HG02870 (cell line): Measurements from ENCODE around the gene HBZ.
"Not testable (repeated sequence)": the region's sequence is repeated elsewhere in the genome, so short reads cannot be mapped to it uniquely, and the experiment has no call there.

ENCODE experiments used
- ATAC-seq: cut with Tn5 transposase; IDR thresholded peaks from one replicate; pipeline ENCODE4 v1.9.1; 2021; ENCODE audit warnings: mild to moderate bottlenecking, moderate library complexity; ENCODE audit not compliant: unreplicated experiment

HBZ gene

DNA sequence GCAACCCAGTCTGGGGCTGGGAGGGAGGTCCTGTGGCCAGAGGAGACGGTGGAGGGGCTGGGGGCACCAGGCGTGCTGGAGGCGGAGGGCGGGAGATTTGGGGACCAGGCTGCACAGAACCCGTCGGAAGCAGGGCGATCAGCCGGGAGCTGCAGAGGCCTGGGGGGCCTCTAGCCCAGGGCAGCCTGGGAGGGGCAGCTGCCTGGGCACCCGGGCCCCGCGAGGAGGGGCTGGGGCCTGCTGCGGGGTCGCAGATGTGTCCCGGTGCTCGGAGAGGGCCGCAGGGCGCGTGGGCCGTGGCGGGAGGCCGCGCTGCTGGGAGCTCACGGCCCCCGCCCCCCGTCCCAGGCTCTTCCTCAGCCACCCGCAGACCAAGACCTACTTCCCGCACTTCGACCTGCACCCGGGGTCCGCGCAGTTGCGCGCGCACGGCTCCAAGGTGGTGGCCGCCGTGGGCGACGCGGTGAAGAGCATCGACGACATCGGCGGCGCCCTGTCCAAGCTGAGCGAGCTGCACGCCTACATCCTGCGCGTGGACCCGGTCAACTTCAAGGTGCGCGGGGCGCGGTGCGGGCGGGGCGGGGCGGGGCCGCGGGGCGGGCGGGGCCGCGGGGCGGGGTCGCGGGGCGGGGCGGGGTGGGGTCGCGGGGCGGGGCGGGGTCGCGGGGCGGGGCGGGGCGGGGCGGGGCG lies 11.8 kb downstream of the HBZ start:
- ATAC-seq, result not testable (repeated sequence)

DNA sequence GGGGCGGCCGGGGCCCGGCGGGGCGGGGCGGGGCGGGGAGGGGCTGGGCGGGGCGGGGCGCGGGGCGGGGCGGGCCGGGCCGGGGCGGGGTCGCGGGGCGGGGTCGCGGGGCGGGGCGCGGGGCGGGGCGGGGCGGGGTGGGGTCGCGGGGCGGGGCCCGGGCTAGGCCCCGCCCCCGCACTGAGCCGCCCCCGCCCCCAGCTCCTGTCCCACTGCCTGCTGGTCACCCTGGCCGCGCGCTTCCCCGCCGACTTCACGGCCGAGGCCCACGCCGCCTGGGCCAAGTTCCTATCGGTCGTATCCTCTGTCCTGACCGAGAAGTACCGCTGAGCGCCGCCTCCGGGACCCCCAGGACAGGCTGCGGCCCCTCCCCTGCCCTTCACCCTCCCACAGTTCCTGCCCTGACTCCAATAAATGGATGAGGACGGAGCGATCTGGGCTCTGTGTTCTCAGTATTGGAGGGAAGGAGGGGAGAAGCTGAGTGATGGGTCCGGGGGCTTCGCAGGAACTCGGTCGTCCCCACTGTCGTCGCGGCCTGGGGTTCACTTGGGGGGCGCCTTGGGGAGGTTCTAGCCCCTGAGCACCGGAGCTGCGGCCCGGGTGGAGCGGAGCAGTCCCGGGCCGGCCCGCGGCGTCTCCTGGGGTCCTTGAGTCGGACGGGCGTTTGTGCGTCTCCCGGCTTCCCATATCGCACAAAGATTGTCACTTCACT lies 12.5 kb downstream of the HBZ start:
- no peak for ATAC-seq

DNA sequence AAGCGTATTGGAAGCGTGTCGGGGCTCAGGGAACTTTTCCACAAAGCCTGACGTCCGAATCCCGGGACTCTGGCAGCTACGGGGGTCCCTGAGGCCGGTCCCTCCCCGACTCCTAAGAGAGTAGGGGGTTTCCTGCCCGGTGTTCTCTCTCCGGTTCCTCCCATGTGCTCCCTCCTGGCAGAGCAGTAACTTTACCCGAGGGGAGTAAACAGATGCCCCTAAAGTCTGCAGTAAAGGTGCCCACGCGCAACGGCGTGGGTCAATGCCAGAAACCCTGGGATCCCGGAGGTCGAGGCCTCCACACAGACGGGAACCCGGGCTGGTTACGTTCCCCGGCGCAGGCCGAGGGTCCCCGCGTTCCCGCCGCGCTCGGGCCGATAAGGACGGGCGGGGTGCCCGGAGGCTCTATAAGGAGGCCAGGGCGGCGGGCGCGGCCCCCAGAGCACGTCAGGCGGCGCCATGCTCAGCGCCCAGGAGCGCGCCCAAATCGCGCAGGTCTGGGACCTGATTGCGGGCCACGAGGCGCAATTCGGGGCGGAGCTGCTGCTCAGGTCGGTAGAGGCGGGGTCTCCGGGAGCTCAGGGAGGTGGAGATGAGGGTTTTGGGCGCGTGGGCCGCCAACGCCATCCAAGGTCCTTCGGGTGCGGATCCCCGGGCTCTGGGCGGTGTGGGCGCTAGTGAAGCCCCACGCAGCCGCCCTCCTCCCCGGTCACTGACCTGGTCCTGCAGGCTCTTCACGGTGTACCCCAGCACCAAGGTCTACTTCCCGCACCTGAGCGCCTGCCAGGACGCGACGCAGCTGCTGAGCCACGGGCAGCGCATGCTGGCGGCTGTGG lies 13.3 kb downstream of the HBZ start, which contains the start of gene HBM:
TSS of gene HBM (plus strand) at position 440 of the 836 bp plus-strand sequence. CDS start at position 460, 20 bp downstream.
- no peak for ATAC-seq

DNA sequence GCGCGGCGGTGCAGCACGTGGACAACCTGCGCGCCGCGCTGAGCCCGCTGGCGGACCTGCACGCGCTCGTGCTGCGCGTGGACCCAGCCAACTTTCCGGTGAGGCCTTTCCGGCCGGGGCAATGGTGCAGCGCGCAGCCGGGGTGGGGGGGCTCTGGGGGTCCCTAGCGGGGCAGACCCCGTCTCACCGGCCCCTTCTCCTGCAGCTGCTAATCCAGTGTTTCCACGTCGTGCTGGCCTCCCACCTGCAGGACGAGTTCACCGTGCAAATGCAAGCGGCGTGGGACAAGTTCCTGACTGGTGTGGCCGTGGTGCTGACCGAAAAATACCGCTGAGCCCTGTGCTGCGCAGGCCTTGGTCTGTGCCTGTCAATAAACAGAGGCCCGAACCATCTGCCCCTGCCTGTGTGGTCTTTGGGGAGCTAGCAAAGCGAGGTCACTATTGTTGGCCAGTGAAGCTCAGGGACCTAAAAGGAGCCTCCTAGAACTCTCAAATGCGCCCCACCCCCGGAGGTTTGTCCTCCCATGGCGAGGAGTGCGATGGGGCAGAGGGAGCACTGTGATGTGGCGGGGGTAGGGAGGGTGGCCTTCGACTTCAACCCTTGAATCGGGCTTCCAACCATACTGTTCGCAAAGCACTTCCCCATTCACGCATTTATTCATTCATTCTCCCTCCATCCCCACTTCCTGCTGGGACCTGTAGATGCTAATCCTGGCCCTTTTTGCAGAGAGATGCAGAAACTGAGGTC lies 14.1 kb downstream of the HBZ start:
- no peak for ATAC-seq

DNA sequence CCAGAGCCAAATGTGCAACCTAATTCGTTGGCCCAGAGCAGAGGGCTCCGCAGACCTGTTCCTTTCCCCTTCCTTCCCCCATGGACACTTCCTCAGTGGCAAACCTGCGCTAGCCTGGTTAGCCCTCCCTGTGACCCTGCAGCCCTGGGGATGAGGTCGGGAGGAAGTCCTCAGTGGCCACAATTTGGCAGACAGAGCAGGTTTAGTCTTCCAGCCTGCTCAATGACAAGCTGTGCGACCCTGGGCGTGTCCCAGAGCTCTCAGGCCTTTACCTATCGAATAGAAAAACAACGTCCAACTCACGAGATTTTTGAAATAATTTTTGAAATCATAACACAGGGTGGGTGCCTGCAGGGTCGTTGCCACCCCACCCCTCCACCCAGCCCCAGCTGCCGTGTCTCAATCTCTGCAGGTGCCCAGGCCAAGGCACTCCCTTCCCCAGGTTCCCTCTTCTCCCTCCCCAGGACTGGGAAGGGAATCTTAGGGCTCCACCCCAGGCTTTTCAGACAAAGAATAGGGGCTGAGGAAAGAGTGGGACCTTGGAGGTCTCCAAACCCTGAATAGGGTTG lies 14.8 kb downstream of the HBZ start:
- ATAC-seq, result no peak

DNA sequence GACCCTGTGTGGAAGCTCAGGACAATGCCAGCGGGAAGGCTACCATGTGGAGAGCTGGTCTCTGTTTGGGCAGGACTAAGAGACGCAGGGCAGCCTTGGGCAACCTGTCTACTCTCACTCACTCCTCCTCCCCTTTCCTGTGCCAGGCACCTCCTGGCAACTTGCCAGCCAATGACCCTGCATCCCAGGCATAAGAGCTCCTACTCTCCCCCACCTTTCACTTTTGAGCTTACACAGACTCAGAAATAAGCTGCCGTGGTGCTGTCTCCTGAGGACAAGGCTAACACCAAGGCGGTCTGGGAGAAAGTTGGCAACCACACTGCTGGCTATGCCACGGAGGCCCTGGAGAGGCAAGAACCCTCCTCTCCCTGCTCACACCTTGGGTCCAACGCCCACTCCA lies 16.0 kb downstream of the HBZ start:
- no peak for ATAC-seq

DNA sequence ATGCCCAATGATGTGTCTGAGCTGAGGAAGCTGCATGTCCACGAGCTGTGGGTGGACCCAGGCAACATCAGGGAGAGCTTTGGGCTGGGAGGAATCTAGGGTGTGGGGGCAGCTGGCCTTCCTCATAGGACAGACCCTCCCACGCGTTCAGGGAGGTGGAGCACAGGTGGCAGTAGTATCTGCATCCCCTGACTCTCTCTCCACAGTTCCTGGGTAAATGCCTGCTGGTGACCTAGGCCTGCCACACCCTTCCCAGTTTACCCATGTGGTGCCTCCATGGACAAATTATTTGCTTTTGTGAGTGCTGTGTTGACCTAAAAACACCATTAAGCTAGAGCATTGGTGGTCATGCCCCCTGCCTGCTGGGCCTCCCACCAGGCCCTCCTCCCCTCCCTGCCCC lies 16.6 kb downstream of the HBZ start:
- no peak for ATAC-seq

DNA sequence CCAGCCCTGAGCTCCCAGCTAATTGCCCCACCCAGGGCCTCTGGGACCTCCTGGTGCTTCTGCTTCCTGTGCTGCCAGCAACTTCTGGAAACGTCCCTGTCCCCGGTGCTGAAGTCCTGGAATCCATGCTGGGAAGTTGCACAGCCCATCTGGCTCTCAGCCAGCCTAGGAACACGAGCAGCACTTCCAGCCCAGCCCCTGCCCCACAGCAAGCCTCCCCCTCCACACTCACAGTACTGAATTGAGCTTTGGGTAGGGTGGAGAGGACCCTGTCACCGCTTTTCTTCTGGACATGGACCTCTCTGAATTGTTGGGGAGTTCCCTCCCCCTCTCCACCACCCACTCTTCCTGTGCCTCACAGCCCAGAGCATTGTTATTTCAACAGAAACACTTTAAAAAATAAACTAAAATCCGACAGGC lies 17.7 kb downstream of the HBZ start:
- ATAC-seq, result not testable (repeated sequence)

DNA sequence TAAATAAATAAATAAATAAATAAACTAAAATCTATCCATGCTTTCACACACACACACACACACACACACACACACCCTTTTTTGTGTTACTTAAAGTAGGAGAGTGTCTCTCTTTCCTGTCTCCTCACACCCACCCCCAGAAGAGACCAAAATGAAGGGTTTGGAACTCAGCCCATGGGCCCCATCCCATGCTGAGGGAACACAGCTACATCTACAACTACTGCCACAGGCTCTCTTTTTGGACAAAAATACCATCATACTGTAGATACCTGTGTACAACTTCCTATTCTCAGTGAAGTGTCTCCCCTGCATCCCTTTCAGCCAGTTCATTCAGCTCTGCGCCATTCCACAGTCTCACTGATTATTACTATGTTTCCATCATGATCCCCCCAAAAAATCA lies 18.3 kb downstream of the HBZ start:
- ATAC-seq, result no peak

DNA sequence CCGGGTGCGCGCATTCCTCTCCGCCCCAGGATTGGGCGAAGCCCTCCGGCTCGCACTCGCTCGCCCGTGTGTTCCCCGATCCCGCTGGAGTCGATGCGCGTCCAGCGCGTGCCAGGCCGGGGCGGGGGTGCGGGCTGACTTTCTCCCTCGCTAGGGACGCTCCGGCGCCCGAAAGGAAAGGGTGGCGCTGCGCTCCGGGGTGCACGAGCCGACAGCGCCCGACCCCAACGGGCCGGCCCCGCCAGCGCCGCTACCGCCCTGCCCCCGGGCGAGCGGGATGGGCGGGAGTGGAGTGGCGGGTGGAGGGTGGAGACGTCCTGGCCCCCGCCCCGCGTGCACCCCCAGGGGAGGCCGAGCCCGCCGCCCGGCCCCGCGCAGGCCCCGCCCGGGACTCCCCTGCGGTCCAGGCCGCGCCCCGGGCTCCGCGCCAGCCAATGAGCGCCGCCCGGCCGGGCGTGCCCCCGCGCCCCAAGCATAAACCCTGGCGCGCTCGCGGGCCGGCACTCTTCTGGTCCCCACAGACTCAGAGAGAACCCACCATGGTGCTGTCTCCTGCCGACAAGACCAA lies 20.0 kb downstream of the HBZ start, which contains the start of gene HBA2:
TSS of gene HBA2 (plus strand) at position 503 of the 568 bp plus-strand sequence. CDS start at position 540, 37 bp downstream.
- not testable (repeated sequence) for ATAC-seq

DNA sequence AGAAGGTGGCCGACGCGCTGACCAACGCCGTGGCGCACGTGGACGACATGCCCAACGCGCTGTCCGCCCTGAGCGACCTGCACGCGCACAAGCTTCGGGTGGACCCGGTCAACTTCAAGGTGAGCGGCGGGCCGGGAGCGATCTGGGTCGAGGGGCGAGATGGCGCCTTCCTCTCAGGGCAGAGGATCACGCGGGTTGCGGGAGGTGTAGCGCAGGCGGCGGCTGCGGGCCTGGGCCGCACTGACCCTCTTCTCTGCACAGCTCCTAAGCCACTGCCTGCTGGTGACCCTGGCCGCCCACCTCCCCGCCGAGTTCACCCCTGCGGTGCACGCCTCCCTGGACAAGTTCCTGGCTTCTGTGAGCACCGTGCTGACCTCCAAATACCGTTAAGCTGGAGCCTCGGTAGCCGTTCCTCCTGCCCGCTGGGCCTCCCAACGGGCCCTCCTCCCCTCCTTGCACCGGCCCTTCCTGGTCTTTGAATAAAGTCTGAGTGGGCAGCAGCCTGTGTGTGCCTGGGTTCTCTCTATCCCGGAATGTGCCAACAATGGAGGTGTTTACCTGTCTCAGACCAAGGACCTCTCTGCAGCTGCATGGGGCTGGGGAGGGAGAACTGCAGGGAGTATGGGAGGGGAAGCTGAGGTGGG lies 20.9 kb downstream of the HBZ start:
- not testable (repeated sequence) for ATAC-seq

DNA sequence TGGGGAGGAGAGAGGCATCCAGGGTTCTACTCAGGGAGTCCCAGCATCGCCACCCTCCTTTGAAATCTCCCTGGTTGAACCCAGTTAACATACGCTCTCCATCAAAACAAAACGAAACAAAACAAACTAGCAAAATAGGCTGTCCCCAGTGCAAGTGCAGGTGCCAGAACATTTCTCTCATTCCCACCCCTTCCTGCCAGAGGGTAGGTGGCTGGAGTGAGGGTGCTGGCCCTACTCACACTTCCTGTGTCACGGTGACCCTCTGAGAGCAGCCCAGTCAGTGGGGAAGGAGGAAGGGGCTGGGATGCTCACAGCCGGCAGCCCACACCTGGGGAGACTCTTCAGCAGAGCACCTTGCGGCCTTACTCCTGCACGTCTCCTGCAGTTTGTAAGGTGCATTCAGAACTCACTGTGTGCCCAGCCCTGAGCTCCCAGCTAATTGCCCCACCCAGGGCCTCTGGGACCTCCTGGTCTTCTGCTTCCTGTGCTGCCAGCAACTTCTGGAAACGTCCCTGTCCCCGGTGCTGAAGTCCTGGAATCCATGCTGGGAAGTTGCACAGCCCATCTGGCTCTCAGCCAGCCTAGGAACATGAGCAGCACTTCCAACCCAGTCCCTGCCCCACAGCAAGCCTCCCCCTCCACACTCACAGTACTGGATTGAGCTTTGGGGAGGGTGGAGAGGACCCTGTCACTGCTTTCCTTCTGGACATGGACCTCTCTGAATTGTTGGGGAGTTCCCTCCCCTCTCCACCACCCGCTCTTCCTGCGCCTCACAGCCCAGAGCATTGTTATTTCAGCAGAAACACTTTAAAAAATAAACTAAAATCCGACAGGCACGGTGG lies 21.7 kb downstream of the HBZ start:
- not testable (repeated sequence) for ATAC-seq

DNA sequence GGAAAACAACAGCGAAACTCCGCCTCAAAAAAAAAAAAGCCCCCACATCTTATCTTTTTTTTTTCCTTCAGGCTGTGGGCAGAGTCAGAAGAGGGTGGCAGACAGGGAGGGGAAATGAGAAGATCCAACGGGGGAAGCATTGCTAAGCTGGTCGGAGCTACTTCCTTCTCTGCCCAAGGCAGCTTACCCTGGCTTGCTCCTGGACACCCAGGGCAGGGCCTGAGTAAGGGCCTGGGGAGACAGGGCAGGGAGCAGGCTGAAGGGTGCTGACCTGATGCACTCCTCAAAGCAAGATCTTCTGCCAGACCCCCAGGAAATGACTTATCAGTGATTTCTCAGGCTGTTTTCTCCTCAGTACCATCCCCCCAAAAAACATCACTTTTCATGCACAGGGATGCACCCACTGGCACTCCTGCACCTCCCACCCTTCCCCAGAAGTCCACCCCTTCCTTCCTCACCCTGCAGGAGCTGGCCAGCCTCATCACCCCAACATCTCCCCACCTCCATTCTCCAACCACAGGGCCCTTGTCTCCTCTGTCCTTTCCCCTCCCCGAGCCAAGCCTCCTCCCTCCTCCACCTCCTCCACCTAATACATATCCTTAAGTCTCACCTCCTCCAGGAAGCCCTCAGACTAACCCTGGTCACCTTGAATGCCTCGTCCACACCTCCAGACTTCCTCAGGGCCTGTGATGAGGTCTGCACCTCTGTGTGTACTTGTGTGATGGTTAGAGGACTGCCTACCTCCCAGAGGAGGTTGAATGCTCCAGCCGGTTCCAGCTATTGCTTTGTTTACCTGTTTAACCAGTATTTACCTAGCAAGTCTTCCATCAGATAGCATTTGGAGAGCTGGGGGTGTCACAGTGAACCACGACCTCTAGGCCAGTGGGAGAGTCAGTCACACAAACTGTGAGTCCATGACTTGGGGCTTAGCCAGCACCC lies 22.8 kb downstream of the HBZ start:
- no peak for ATAC-seq

DNA sequence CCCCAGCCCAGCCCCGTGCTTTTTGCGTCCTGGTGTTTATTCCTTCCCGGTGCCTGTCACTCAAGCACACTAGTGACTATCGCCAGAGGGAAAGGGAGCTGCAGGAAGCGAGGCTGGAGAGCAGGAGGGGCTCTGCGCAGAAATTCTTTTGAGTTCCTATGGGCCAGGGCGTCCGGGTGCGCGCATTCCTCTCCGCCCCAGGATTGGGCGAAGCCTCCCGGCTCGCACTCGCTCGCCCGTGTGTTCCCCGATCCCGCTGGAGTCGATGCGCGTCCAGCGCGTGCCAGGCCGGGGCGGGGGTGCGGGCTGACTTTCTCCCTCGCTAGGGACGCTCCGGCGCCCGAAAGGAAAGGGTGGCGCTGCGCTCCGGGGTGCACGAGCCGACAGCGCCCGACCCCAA lies 23.6 kb downstream of the HBZ start:
- not testable (repeated sequence) for ATAC-seq

DNA sequence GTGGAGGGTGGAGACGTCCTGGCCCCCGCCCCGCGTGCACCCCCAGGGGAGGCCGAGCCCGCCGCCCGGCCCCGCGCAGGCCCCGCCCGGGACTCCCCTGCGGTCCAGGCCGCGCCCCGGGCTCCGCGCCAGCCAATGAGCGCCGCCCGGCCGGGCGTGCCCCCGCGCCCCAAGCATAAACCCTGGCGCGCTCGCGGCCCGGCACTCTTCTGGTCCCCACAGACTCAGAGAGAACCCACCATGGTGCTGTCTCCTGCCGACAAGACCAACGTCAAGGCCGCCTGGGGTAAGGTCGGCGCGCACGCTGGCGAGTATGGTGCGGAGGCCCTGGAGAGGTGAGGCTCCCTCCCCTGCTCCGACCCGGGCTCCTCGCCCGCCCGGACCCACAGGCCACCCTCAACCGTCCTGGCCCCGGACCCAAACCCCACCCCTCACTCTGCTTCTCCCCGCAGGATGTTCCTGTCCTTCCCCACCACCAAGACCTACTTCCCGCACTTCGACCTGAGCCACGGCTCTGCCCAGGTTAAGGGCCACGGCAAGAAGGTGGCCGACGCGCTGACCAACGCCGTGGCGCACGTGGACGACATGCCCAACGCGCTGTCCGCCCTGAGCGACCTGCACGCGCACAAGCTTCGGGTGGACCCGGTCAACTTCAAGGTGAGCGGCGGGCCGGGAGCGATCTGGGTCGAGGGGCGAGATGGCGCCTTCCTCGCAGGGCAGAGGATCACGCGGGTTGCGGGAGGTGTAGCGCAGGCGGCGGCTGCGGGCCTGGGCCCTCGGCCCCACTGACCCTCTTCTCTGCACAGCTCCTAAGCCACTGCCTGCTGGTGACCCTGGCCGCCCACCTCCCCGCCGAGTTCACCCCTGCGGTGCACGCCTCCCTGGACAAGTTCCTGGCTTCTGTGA lies 24.3 kb downstream of the HBZ start, which contains the start of gene HBA1:
TSS of gene HBA1 (plus strand) at position 204 of the 906 bp plus-strand sequence. CDS start at position 241, 37 bp downstream.
- not testable (repeated sequence) for ATAC-seq

DNA sequence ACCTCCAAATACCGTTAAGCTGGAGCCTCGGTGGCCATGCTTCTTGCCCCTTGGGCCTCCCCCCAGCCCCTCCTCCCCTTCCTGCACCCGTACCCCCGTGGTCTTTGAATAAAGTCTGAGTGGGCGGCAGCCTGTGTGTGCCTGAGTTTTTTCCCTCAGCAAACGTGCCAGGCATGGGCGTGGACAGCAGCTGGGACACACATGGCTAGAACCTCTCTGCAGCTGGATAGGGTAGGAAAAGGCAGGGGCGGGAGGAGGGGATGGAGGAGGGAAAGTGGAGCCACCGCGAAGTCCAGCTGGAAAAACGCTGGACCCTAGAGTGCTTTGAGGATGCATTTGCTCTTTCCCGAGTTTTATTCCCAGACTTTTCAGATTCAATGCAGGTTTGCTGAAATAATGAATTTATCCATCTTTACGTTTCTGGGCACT lies 25.0 kb downstream of the HBZ start:
- ATAC-seq, result no peak
